ENCODE measurements around the gene PP2D1.

PP2D1 gene

GRCh38 chr3:20012164-20012563 lies at the start of gene PP2D1:
Gene PP2D1, minus strand, starts transcription at chr3:20012264. Its CDS starts 192 bp downstream, at chr3:20012072.
- DNase-seq (ENCODE audit: low spot score), result no peak
- no peak for TF ChIP-seq CTCF (IDR thresholded peaks at IDR 0.05; ENCODE audit: extremely low read depth, missing control alignments)

GRCh38 chr3:20060974-20061685 lies 49.1 kb upstream of the PP2D1 start:
- DNase-seq (ENCODE audit: low spot score), result no peak

GRCh38 chr3:20059929-20060328 lies 47.9 kb upstream of the PP2D1 start:
- no peak for DNase-seq (ENCODE audit: low spot score)
- no peak for TF ChIP-seq CTCF (IDR thresholded peaks at IDR 0.05; ENCODE audit: extremely low read depth, missing control alignments)

More at GRCh38 chr3:20060974-20061685, 49.1 kb upstream of the PP2D1 start:
- TF ChIP-seq CTCF (IDR thresholded peaks at IDR 0.05; ENCODE audit: extremely low read depth, missing control alignments), result no peak

GRCh38 chr3:20057612-20058180 lies 45.6 kb upstream of the PP2D1 start:
- DNase-seq (ENCODE audit: low spot score), result no peak
- TF ChIP-seq CTCF (IDR thresholded peaks at IDR 0.05; ENCODE audit: extremely low read depth, missing control alignments), result no peak

GRCh38 chr3:20056725-20057611 lies 44.9 kb upstream of the PP2D1 start:
- no peak for TF ChIP-seq CTCF (IDR thresholded peaks at IDR 0.05; ENCODE audit: extremely low read depth, missing control alignments)
- DNase-seq (ENCODE audit: low spot score), result peak; percentile 24

- TF ChIP-seq CTCF (IDR thresholded peaks at IDR 0.05; ENCODE audit: extremely low read depth, missing control alignments), result no peak
- DNase-seq (ENCODE audit: low spot score), result no peak
These were observed 43.8 kb upstream of the PP2D1 start for GRCh38 chr3:20055842-20056241.

Measured in GM20000 (cell line).